EH (cell line): ENCODE data around the gene INS.

Source experiments
- DNase-seq: peaks from one replicate; pipeline ENCODE4 v3.0.0-alpha.2; 2015; ENCODE audit warnings: low read depth

Gene INS

DNA sequence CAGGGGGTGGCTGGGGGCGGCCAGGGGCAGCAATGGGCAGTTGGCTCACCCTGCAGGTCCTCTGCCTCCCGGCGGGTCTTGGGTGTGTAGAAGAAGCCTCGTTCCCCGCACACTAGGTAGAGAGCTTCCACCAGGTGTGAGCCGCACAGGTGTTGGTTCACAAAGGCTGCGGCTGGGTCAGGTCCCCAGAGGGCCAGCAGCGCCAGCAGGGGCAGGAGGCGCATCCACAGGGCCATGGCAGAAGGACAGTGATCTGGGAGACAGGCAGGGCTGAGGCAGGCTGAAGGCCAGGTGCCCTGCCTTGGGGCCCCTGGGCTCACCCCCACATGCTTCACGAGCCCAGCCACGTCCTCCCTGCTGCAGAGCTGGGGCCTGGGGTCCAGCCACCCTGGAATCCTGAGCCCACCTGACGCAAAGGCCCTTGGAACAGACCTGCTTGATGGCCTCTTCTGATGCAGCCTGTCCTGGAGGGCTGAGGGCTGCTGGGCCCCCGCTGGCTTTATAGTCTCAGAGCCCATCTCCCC lies at the start of gene INS:
INS (minus strand) TSS at position 474 of the 524 bp plus-strand sequence; CDS start at position 236, 238 bp downstream.
- no peak for DNase-seq

GRCh38 chr11:2210366-2211112 lies 49.5 kb upstream of the INS start:
- DNase-seq, result no peak

GRCh38 chr11:2209900-2210321 lies 48.9 kb upstream of the INS start:
- DNase-seq, result no peak

DNA sequence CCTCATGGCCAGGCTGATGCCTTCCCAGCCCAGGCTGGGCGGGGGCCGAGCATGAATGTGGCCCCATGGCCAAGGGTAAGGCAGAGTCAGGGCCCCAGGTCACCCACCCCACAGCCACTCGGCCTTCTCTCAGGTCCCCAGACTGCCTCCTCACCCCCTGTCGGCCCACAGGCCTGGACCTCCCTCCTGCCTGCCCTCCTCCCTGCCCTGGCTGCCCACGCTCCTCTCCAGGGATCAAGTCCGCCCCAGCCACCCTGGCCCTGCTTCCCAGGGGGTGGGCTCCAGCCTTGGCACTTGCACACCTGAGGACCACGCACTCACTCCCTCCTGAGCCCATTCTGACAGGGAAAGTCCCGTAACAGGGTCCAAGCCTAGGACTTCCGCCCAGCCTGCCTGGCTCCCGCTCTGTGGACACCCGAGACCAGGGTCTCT lies 48.4 kb upstream of the INS start:
- DNase-seq, result no peak

DNA sequence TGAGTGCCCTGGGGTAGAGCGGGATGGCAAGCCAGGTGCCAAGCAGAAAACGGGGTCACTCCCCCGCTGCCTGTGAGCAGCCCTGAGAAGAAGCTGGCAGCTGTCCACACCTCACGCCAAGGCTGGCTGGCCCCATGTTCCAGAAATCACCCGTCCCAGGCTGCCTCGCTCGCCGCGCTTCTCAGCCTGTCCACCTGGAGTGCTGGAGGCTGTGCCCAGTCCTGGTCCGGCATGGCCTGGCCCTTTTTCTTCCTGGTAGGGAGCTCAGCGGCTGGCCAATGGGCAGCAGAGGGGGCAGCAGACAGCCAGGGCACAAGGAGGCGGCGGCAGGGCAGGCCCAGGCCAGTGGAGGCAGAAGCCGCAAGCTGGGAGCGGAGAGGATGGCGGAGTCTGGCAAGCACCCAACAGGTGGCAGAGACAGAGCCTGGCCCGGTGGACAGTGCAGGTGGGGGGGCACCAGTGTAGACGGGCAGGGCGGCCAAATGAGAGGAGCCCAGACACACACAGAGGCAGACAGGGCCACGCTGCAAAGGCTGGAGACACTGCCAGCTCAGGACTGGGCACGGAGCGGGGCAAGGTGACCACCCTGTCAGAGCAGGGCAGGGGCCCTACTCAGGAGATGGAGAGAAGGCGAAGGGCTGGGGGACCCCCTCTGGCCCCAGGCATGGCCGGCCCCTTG lies 47.8 kb upstream of the INS start:
- no peak for DNase-seq

- DNase-seq, result no peak
Measured at GRCh38 chr11:2207773-2208621, 47.0 kb upstream of the INS start.

GRCh38 chr11:2207212-2207611 lies 46.2 kb upstream of the INS start:
- no peak for DNase-seq

DNA sequence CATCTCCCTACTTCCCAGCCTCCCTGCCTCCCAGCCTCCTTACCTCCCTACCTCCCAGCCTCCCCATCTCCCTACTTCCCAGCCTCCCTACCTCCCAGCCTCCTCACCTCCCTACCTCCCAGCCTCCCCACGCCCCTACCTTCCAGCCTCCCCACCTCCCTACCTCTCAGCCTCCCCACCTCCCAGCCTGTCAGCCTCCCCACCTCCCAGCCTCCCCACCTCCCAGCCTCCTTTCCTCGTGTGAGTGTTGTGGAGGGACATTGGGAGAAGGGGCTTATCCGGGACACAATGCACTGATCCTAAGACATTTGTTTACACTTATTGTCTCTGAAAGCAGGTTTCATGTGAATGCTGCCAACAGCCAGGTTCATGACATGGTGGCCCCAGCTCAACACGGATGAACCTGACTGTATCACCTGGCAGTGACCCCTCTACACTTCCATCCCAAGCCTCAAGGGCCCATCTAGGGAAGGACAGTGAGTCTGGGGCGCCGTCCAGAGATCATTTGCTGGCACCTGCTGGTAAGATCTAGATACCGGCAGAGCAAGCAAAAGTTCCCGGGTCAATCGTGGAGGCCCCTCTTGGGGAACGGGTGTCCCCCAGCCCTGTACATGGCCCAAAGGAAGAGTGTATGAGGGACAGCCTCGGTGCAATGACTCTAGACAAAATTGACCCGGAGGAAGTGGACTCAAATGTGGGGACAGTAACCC lies 45.1 kb upstream of the INS start:
- DNase-seq, result no peak

GRCh38 chr11:2205214-2205720 lies 44.3 kb upstream of the INS start:
- DNase-seq, result no peak

GRCh38 chr11:2204361-2205213 lies 43.6 kb upstream of the INS start:
- DNase-seq, result no peak

DNA sequence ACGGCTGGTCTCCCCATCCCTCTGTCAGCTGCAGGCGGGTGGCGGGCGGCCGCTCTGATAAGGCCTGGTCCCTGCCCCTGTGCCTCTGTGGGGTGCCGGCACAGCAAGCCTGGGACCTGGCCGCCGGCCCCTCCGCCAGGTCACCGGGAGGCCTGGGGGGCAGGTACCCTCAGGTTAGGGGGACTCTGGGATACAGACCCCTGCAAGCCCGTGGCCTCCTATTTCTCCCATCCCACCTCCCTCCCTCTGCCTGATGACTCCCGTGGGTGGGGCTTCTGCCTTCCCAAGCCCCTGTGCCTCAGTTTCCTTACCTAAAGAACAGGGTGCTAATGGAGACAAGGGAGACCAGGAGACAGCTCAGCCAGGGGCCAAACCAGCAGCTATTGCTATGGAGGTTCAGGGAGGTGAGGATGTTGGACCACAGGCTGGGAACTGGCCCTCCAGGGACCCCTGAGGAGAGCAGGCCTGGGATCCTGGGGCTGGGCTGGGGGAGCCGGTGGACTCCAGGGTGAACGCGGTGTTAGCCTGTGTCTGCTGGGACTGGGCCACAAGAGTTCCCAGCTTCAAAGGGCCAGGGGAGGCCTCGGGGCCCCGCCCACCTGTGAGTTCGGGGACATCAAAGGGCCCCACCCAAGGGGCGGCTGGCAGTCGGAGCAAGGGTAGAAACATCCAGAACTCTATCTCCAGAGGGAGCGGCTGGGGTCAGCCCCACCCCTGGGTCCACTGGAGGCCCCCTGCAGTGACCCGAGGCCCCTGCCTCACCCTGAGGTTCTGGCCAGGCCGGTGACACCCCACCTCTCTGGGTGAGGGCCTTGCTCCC lies 42.6 kb upstream of the INS start:
- DNase-seq, result no peak

DNA sequence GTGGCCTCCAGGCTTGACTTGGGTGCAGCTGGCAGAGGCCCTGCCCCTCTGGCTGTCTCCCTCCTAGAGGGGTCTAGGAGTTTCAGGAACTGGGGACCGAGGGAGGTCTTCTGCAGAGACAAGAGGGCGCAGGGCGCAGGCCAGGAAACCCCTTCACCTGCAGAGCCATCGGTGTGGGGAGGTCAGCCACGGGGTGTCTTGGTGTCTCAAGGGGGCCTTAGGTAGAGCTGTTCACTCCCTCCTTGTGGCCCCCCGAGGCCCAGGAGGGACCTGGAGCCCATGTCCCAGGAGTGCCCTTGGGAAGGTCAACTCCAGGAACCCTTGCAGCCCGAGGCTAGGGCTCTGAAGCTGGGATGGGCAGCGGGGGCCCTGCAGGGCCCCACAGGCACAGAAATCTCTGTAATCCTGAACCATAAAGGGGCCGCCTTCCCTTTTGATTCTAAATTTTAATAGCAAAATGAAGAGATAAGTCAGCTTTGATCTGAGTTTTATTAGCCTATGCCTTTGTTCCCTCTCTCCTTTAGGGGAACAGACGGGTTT lies 42.0 kb upstream of the INS start:
- no peak for DNase-seq

GRCh38 chr11:2202071-2202899 lies 41.3 kb upstream of the INS start:
- DNase-seq, result no peak

DNA sequence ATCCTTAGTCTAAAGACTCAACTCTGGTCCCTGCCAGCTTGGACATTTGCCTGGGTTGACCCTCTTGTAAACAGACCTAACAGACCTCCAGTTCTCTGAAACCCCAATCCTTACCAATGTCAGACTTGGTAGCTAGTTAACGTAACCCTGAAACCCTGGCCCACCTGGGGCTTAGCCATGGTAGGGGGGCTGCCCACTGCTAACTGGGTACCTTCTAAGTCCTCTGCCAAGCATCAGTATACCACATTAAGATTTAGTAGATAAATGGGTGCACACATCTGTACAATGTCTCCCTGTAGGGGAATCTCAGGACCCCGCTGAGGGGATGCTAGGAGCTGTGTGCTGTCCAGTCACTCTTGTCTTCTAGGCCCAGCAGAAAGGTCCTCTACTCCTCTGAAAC lies 40.5 kb upstream of the INS start:
- DNase-seq, result no peak

DNA sequence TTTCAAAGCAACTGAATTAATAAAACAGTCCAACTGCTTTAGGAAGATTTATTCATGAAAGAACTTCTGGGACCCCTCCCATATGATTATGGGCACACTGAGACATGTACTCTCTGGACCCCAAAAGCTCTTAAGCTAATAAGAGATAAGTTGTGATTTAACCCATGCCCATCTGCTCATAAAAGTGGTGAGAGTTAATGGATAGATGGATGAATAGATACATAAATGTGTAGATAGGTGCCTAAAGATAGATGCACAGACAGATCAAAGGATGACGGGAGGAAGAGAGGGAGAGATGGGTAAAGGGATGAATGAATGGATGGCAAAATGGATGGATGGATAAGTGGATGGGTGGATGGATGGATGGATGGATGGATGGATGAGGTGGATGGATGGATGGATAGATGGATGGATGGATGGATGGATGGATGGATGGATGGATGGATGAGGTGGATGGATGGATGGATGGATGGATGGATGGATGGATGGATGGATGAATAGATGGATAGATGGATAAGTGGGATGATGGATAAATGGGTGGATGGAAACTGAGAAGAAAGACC lies 40.0 kb upstream of the INS start:
- DNase-seq, result no peak

DNA sequence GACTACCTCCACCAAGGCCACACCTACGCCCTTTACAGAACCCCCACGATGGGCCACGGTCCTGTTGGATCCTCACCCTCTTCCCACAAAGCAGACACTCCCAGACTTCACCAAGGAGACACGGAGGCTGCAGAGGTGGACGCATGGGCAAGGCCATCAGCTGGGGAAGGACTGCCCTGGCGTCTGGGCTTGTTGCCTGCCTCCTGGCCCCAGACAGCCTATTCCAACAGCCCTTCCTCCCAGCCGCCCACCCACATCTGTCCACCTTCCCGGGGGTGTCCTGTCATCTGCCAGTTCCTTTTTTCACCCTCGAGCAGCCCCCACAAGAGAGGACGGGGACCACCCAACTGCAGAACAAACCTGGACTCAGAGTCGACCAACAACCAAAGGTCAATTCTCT lies 39.5 kb upstream of the INS start:
- no peak for DNase-seq

DNA sequence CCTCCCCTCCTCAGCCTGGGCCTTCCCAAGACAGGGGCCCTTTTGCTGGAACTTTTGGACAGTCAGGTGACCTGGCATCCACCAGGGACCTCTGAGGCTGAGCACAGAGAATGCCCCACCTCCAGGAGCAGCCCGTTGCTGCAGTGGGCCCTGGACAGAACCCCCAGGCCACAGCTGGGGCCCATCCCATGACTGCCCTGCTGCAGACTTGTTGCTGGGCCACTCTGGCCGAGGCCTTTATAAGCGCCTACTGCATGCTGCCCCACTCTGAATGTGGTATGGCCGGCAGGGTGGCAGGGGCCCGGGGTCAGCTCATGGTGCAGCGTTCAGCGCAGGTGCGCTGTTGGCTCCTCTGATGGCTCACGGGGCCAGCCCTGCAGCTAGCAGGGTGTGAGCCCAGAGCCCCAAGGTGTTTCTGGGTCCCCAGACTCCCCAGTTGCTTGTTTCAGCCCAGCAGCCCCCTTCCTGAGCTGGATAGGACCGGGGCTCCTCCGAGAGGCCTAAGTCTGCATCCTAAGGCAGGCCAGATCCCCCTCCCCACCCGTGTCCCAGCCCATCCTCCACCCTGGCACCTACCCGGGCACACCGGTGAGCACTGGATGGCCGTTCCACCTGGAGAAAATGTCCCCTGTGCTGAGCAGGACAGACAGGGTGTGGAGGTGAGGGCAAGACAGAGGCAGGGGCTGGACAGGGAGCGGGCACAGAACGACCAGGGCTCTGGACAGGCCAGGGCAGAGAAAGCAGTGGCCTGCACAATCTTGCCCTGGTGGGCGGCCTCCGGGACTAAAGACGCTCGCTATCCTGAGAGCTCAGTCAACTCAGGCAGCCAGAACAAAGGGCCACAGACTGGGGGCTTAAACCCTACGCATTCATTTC lies 38.7 kb upstream of the INS start:
- DNase-seq, result no peak
